ENCODE results near the gene AAMP. TPM values are rescaled to one million over a fixed set of nuclear protein-coding genes. Genes with fewer than 3 reads are reported as not detected.

The AAMP gene
- total RNA-seq, 1 donor from 2014 or later, result 205 TPM

- no peak for DNase-seq (ENCODE audit: low read depth)
- Histone ChIP-seq H3K36me3 (ENCODE audit: control insufficient read depth, insufficient read depth, low read length) (no peaks in the 10 kb centered on the region), H3K4me3 (ENCODE audit: low read depth, low read length) (no peak overlapping the region), H3K27me3 (ENCODE audit: control insufficient read depth, insufficient read depth, low read length) (no peaks in the 10 kb centered on the region)
- no peak for TF ChIP-seq CTCF (IDR thresholded peaks at IDR 0.05; ENCODE audit: insufficient read depth, low read length, severe bottlenecking)
- peak; percentile 90 for FAIRE-seq
These were observed 36.4 kb upstream of the AAMP start for GRCh38 chr2:218306184-218306920.

- no peak overlapping the region for H3K4me3 ChIP-seq (ENCODE audit: low read depth, low read length)
- no peak for TF ChIP-seq CTCF (IDR thresholded peaks at IDR 0.05; ENCODE audit: insufficient read depth, low read length, severe bottlenecking)
- H3K27me3 ChIP-seq (ENCODE audit: control insufficient read depth, insufficient read depth, low read length), result no peaks in the 10 kb centered on the region
- no peak for DNase-seq (ENCODE audit: low read depth)
- FAIRE-seq, result no peak
- H3K36me3 ChIP-seq (ENCODE audit: control insufficient read depth, insufficient read depth, low read length), result no peaks in the 10 kb centered on the region
These were observed 35.4 kb upstream of the AAMP start for GRCh38 chr2:218305383-218305782.

- H3K36me3 ChIP-seq (ENCODE audit: control insufficient read depth, insufficient read depth, low read length), result no peaks in the 10 kb centered on the region
- no peak overlapping the region for H3K4me3 ChIP-seq (ENCODE audit: low read depth, low read length)
- FAIRE-seq, result peak; percentile 92
- no peaks in the 10 kb centered on the region for H3K27me3 ChIP-seq (ENCODE audit: control insufficient read depth, insufficient read depth, low read length)
- peak; percentile 75 for DNase-seq (ENCODE audit: low read depth)
- peak; percentile 86 for TF ChIP-seq CTCF (IDR thresholded peaks at IDR 0.05; ENCODE audit: insufficient read depth, low read length, severe bottlenecking)
These were observed 31.4 kb upstream of the AAMP start for GRCh38 chr2:218301176-218301819.

- no peaks in the 10 kb centered on the region for H3K36me3 ChIP-seq (ENCODE audit: control insufficient read depth, insufficient read depth, low read length)
- TF ChIP-seq CTCF (IDR thresholded peaks at IDR 0.05; ENCODE audit: insufficient read depth, low read length, severe bottlenecking), result no peak
These were observed 30.2 kb upstream of the AAMP start for GRCh38 chr2:218300141-218300540.

GRCh38 chr2:218298314-218298875 lies 28.5 kb upstream of the AAMP start:
- Histone ChIP-seq H3K36me3 (ENCODE audit: control insufficient read depth, insufficient read depth, low read length) (no peaks in the 10 kb centered on the region), H3K4me3 (ENCODE audit: low read depth, low read length) (no peak overlapping the region), H3K27me3 (ENCODE audit: control insufficient read depth, insufficient read depth, low read length) (no peaks in the 10 kb centered on the region)
- no peak for TF ChIP-seq CTCF (IDR thresholded peaks at IDR 0.05; ENCODE audit: insufficient read depth, low read length, severe bottlenecking)
- DNase-seq (ENCODE audit: low read depth), result no peak
- no peak for FAIRE-seq

More at GRCh38 chr2:218300141-218300540, 30.2 kb upstream of the AAMP start:
- DNase-seq (ENCODE audit: low read depth), result no peak
- no peaks in the 10 kb centered on the region for H3K27me3 ChIP-seq (ENCODE audit: control insufficient read depth, insufficient read depth, low read length)
- H3K4me3 ChIP-seq (ENCODE audit: low read depth, low read length), result no peak overlapping the region
- no peak for FAIRE-seq
